22Rv1 (cell line): ENCODE data around the gene CAPZA3.
"Not testable (repeated sequence)": the region's sequence is repeated elsewhere in the genome, so short reads cannot be mapped to it uniquely, and the experiment has no call there.

Experiments used
- ZFX ChIP-seq: fragments of 450-650 bp; IDR thresholded peaks from 2 replicates; pipeline ENCODE4 v1.6.1; 2017; ENCODE audit warnings: antibody characterized with exemption, borderline replicate concordance
- TF ChIP-seq, protein P1 (sequence below): fragments of 450-650 bp; IDR thresholded peaks from 2 replicates; pipeline ENCODE4 v1.5.1; 2017; ENCODE audit warnings: mild to moderate bottlenecking

DNA sequence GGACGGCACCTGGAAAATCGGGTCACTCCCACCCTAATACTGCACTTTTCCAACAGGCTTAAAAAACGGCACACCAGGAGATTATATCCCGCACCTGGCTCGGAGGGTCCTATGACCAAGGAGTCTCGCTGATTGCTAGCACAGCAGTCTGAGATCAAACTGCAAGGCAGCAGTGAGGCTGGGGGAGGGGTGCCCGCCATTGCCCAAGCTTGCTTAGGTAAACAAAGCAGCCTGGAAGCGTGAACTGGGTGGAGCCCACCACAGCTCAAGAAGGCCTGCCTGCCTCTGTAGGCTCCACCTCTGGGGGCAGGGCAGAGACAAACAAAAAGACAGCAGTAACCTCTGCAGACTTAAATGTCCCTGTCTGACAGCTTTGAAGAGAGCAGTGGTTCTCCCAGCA is 47.5 kb downstream of the CAPZA3 start:
- TF ChIP-seq, protein P1, sequence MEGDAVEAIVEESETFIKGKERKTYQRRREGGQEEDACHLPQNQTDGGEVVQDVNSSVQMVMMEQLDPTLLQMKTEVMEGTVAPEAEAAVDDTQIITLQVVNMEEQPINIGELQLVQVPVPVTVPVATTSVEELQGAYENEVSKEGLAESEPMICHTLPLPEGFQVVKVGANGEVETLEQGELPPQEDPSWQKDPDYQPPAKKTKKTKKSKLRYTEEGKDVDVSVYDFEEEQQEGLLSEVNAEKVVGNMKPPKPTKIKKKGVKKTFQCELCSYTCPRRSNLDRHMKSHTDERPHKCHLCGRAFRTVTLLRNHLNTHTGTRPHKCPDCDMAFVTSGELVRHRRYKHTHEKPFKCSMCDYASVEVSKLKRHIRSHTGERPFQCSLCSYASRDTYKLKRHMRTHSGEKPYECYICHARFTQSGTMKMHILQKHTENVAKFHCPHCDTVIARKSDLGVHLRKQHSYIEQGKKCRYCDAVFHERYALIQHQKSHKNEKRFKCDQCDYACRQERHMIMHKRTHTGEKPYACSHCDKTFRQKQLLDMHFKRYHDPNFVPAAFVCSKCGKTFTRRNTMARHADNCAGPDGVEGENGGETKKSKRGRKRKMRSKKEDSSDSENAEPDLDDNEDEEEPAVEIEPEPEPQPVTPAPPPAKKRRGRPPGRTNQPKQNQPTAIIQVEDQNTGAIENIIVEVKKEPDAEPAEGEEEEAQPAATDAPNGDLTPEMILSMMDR: not testable (repeated sequence)
- not testable (repeated sequence) for TF ChIP-seq ZFX
